DND-41 (cell line): Measurements from ENCODE around the gene HOXB4.

Experiments used
- EZH2 ChIP-seq: IDR thresholded peaks from 3 replicates; pipeline ENCODE4 v1.6.1; 2012; ENCODE audit warnings: borderline replicate concordance, low read depth, mild to moderate bottlenecking, moderate library complexity, low read length, inconsistent platforms; ENCODE audit not compliant: severe bottlenecking
- TF ChIP-seq, protein P1 (sequence below): IDR thresholded peaks from 2 replicates; pipeline ENCODE4 v1.5.1; 2012; ENCODE audit warnings: borderline replicate concordance, low read length, moderate library complexity, mild to moderate bottlenecking; ENCODE audit not compliant: poor library complexity, severe bottlenecking; ENCODE audit errors: extremely low read depth

DNA sequence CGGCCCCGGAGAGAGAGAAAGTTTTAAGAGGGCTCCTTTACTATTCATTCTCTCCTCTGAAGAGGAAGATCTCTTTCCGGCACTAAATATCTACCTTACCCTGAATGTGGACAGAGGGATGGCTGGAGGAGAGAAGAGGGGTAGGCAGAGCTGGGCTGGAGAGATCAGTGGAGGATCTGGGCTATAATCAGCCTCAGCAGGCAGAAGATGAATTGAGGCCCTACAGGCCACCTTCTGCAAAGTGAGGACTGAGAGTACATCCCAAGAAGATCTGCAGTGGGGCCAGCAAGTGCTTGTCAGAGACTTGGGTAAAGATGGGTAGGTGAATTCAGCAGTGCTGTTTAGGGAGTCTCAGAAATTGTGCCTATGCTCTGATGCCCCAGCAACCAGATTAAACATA is 40.8 kb downstream of the HOXB4 start:
- TF ChIP-seq, protein P1, sequence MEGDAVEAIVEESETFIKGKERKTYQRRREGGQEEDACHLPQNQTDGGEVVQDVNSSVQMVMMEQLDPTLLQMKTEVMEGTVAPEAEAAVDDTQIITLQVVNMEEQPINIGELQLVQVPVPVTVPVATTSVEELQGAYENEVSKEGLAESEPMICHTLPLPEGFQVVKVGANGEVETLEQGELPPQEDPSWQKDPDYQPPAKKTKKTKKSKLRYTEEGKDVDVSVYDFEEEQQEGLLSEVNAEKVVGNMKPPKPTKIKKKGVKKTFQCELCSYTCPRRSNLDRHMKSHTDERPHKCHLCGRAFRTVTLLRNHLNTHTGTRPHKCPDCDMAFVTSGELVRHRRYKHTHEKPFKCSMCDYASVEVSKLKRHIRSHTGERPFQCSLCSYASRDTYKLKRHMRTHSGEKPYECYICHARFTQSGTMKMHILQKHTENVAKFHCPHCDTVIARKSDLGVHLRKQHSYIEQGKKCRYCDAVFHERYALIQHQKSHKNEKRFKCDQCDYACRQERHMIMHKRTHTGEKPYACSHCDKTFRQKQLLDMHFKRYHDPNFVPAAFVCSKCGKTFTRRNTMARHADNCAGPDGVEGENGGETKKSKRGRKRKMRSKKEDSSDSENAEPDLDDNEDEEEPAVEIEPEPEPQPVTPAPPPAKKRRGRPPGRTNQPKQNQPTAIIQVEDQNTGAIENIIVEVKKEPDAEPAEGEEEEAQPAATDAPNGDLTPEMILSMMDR = no peak
- TF ChIP-seq EZH2 = no peak
